KMS-11 (cell line): Measurements from ENCODE around the gene FOXI2.
A peak's percentile ranks its signal among the peaks of the same experiment; 100 is the strongest.

Source experiments
- H2AFZ ChIP-seq: fragments of 200-600 bp; sonication (generic); 2 replicates; pipeline ENCODE4 v1.6.1; 2016; ENCODE audit warnings: antibody characterized with exemption, mixed run types, low read depth
- H3K27ac ChIP-seq: fragments of 200-600 bp; sonication (generic); 2 replicates; pipeline ENCODE4 v1.6.1; 2016; ENCODE audit warnings: mild to moderate bottlenecking, mixed run types
- H3K27me3 ChIP-seq: fragments of 200-600 bp; sonication (generic); 2 replicates; pipeline ENCODE4 v1.6.1; 2017; ENCODE audit warnings: mild to moderate bottlenecking, low read depth, mixed run types, moderate library complexity; ENCODE audit not compliant: insufficient read depth
- H3K36me3 ChIP-seq: fragments of 200-600 bp; sonication (generic); 2 replicates; pipeline ENCODE4 v1.6.1; 2017; ENCODE audit warnings: mild to moderate bottlenecking, mixed run types; ENCODE audit not compliant: insufficient read depth
- H3K4me1 ChIP-seq: fragments of 200-600 bp; sonication (generic); 2 replicates; pipeline ENCODE4 v1.6.1; 2016; ENCODE audit warnings: mild to moderate bottlenecking, low read depth, mixed run types; ENCODE audit not compliant: poor library complexity, severe bottlenecking
- H3K4me2 ChIP-seq: fragments of 200-600 bp; sonication (generic); 2 replicates; pipeline ENCODE4 v1.7.0; 2016; ENCODE audit warnings: mild to moderate bottlenecking, mixed run types
- H3K4me3 ChIP-seq: fragments of 200-600 bp; sonication (generic); IDR thresholded peaks from 2 replicates; pipeline ENCODE4 v1.6.1; 2017; ENCODE audit warnings: low read depth, low read length, mixed read lengths; ENCODE audit not compliant: insufficient read depth
- H3K79me2 ChIP-seq: fragments of 200-600 bp; sonication (generic); 2 replicates; pipeline ENCODE4 v1.6.1; 2016; ENCODE audit warnings: low read depth, mixed run types; ENCODE audit not compliant: insufficient read depth
- H3K9ac ChIP-seq: fragments of 200-600 bp; sonication (generic); 2 replicates; pipeline ENCODE4 v1.6.1; 2016; ENCODE audit warnings: mild to moderate bottlenecking, mixed run types
- H4K20me1 ChIP-seq: fragments of 200-600 bp; sonication (generic); 2 replicates; pipeline ENCODE4 v1.6.1; 2016; ENCODE audit warnings: mild to moderate bottlenecking, mixed run types; ENCODE audit not compliant: insufficient read depth
- TF ChIP-seq, protein P1 (sequence below): fragments of 200-600 bp; sonication (generic); conservative IDR thresholded peaks from 2 replicates; pipeline ENCODE4 v1.6.1; 2017; ENCODE audit warnings: low read depth, mild to moderate bottlenecking, antibody characterized with exemption, low read length, moderate library complexity, mixed read lengths

Gene FOXI2

DNA sequence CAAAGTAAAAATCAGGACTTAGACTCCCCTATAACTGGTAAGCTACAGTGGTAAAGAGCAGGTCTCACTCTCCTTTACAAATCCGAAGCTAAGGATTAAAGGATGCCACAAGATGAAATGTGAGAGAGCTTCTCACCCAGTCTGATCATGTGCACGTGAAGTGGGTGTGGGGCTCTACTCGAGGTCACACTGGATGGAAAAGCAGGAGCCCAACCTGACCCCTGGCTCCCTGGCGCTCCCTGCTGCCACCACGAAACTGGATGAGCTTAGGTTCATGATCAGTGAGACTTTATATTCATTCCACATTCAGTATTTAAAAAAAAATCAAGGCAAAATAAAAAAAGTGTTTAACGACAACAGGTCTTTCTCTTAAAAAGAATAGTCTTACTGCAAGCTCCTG, 21.7 kb upstream of the FOXI2 start:
- H2AFZ ChIP-seq: no peak overlapping the region
- no peaks in the 10 kb centered on the region for H3K36me3 ChIP-seq
- H3K4me3 ChIP-seq: no peak overlapping the region
- H3K27me3 ChIP-seq: no peaks in the 10 kb centered on the region
- no peak overlapping the region for H3K4me2 ChIP-seq
- no peaks in the 10 kb centered on the region for H3K79me2 ChIP-seq
- H3K4me1 ChIP-seq: no peaks in the 10 kb centered on the region
- TF ChIP-seq, protein P1, sequence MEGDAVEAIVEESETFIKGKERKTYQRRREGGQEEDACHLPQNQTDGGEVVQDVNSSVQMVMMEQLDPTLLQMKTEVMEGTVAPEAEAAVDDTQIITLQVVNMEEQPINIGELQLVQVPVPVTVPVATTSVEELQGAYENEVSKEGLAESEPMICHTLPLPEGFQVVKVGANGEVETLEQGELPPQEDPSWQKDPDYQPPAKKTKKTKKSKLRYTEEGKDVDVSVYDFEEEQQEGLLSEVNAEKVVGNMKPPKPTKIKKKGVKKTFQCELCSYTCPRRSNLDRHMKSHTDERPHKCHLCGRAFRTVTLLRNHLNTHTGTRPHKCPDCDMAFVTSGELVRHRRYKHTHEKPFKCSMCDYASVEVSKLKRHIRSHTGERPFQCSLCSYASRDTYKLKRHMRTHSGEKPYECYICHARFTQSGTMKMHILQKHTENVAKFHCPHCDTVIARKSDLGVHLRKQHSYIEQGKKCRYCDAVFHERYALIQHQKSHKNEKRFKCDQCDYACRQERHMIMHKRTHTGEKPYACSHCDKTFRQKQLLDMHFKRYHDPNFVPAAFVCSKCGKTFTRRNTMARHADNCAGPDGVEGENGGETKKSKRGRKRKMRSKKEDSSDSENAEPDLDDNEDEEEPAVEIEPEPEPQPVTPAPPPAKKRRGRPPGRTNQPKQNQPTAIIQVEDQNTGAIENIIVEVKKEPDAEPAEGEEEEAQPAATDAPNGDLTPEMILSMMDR: no peak
- no peaks in the 10 kb centered on the region for H4K20me1 ChIP-seq
- no peak overlapping the region for H3K27ac ChIP-seq
- no peak overlapping the region for H3K9ac ChIP-seq

DNA sequence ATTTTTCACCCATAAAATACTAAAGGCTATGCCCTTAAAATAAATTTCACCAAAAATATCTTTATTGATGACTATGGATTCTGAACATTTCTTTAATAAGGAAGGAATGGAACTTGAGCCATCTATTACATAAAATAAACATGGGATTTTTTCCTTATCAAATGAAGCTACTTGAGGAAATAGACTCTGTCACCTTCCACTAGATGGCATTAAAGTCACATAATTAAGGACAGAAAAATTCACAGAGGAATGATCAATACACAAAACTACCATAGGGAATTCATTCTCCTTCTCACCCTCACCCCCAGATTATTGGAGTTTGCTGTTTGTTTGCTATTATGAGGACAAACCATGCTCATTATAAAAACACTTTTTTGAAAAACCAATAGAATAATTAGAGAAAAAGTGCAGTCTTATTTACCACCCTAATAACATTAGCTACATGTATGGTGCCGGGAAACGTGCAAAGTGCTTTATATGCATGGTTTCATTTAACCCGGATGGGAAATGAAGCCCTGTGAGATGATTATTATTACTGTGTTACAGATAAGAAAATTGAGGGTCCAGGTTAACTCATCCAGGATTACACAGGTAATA, 21.1 kb upstream of the FOXI2 start:
- H3K27ac ChIP-seq: no peak overlapping the region
- H3K4me3 ChIP-seq: no peak overlapping the region
- no peak overlapping the region for H3K9ac ChIP-seq
- H3K27me3 ChIP-seq: no peaks in the 10 kb centered on the region
- no peaks in the 10 kb centered on the region for H3K4me1 ChIP-seq
- no peaks in the 10 kb centered on the region for H3K36me3 ChIP-seq
- no peak overlapping the region for H3K4me2 ChIP-seq
- no peaks in the 10 kb centered on the region for H4K20me1 ChIP-seq
- no peak overlapping the region for H2AFZ ChIP-seq
- TF ChIP-seq, protein P1: peak; percentile 64
- no peaks in the 10 kb centered on the region for H3K79me2 ChIP-seq

DNA sequence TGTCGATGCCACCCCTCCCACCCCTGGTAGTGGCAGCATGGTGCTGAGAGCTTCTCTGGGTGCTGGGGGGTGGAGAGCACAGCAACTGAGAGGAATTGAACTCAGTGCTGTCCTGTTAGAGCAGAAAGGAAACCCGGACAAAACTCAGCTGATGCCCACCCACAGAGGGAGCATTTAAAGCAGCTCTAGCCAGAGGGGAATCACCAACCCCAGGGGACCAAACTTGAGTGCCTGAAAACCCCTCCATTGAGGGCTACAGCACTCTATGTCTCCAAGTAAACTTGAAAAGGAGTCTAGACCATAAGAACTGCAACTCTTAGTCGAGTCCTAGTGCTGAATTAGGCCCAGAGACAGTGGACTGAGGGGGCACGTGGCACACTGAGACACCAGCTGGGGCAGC, 16.8 kb upstream of the FOXI2 start:
- no peaks in the 10 kb centered on the region for H3K27me3 ChIP-seq
- no peak overlapping the region for H3K4me2 ChIP-seq
- no peak overlapping the region for H3K9ac ChIP-seq
- no peak overlapping the region for H3K4me3 ChIP-seq
- no peaks in the 10 kb centered on the region for H4K20me1 ChIP-seq
- TF ChIP-seq, protein P1: no peak
- H3K79me2 ChIP-seq: no peaks in the 10 kb centered on the region
- H2AFZ ChIP-seq: no peak overlapping the region
- no peaks in the 10 kb centered on the region for H3K36me3 ChIP-seq
- no peak overlapping the region for H3K27ac ChIP-seq
- no peaks in the 10 kb centered on the region for H3K4me1 ChIP-seq

DNA sequence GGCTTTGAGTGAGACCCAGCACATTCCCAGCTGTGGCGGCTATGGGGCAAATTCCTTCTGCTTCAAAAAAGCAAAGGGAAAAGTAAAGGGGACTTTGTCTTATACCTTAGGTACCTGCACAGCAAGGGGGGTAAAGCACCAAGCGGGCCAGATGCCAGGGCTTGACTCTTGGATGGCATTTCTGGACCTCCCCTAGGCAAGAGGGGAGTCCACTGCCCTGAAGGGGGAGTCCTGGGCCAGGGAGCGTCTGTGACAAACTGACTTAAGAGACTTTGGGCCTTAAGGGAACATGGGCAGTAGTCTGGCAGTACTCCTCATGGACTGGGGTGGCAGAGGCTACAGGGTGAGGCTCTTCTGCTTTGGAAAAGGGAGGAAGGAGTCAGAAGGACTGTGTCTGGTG, 16.1 kb upstream of the FOXI2 start:
- TF ChIP-seq, protein P1: no peak
- Histone ChIP-seq H3K4me1 (no peaks in the 10 kb centered on the region), H3K27ac (no peak overlapping the region), H4K20me1 (no peaks in the 10 kb centered on the region), H2AFZ (no peak overlapping the region), H3K79me2 (no peaks in the 10 kb centered on the region), H3K9ac (no peak overlapping the region), H3K4me3 (no peak overlapping the region), H3K4me2 (no peak overlapping the region), H3K36me3 (no peaks in the 10 kb centered on the region), H3K27me3 (no peaks in the 10 kb centered on the region)
